Ovary (tissue), 3 donors: Measurements from ENCODE around the gene EVI5.
"Not testable (repeated sequence)": the region's sequence is repeated elsewhere in the genome, so short reads cannot be mapped to it uniquely, and the experiment has no call there.

Experiments used
- CTCF ChIP-seq, 3 donors: fragments of 450-650 bp in 2 of 3; fragments of 200-600 bp in 1 of 3; IDR thresholded peaks; one replicate each; pipeline versions ENCODE4 v1.5.1 to v1.8.0; 2016 to 2022; ENCODE audit warnings: antibody characterized with exemption in 3 of 3, mild to moderate bottlenecking in 1 of 3
- EP300 ChIP-seq: sonication (generic); formaldehyde crosslinking; IDR thresholded peaks from one replicate; pipeline ENCODE4 v1.6.1; 2017; ENCODE audit warnings: antibody characterized with exemption
- POLR2A ChIP-seq: fragments of 450-650 bp; IDR thresholded peaks from one replicate; pipeline ENCODE4 v1.6.1; 2017; ENCODE audit warnings: antibody characterized with exemption, mild to moderate bottlenecking, moderate library complexity
- donor health status: DM: no; HTN: no; CAD: no.

- not testable (repeated sequence) for TF ChIP-seq CTCF (IDR thresholded peaks at IDR 0.05); POLR2A; EP300
Measured at GRCh38 chr1:92773749-92774148, 11.2 kb downstream of the EVI5 start.
